Heart right ventricle (tissue), 16 donors: ENCODE results near the gene CTPS2. TPM values are rescaled to one million over a fixed set of nuclear protein-coding genes. Genes with fewer than 3 reads are reported as not detected.
"Not testable (repeated sequence)": the region's sequence is repeated elsewhere in the genome, so short reads cannot be mapped to it uniquely, and the experiment has no call there.

Experiments used
- ATAC-seq, 8 donors: fragments of 200-7000 bp; cut with Tn5 transposase; one replicate each; pipeline ENCODE4 v1.9.1; 2020; ENCODE audit warnings: mild to moderate bottlenecking in 8 of 8, moderate library complexity in 8 of 8, moderate number of reproducible peaks in 1 of 8
- DNase-seq, 2 donors: peaks; one replicate each; pipeline ENCODE4 v3.0.0-alpha.2; 2020
- H3K27ac ChIP-seq, 10 donors: fragments of 200-600 bp; sonication (generic) in 2 of 10; one replicate each; pipeline versions ENCODE4 v1.5.0 to v1.8.0; 2020 to 2022; ENCODE audit warnings: mild to moderate bottlenecking in 3 of 10
- H3K27me3 ChIP-seq, 7 donors: fragments of 200-600 bp; one replicate each; pipeline ENCODE4 v1.8.0; 2021 to 2022; ENCODE audit warnings: mild to moderate bottlenecking in 2 of 7
- H3K36me3 ChIP-seq, 9 donors: fragments of 200-600 bp; sonication (generic) in 1 of 9; one replicate each; pipeline versions ENCODE4 v1.5.0 to v1.8.0; 2020 to 2022; ENCODE audit warnings: mild to moderate bottlenecking in 2 of 9
- H3K4me1 ChIP-seq, 9 donors: fragments of 200-600 bp; sonication (generic) in 1 of 9; one replicate each; pipeline versions ENCODE4 v1.5.0 to v1.8.0; 2020 to 2022; ENCODE audit warnings: mild to moderate bottlenecking in 4 of 9
- H3K4me3 ChIP-seq, 10 donors: fragments of 200-600 bp; sonication (generic) in 2 of 10; one replicate each; pipeline versions ENCODE4 v1.5.0 to v1.8.0; 2020 to 2022; ENCODE audit warnings: mild to moderate bottlenecking in 7 of 10, moderate library complexity in 2 of 10
- H3K9me3 ChIP-seq, 11 donors: fragments of 200-600 bp in 10 of 11; sonication (generic) in 2 of 11; one replicate each; pipeline versions ENCODE4 v1.5.0 to v1.8.0; 2013 to 2022; ENCODE audit warnings: mild to moderate bottlenecking in 2 of 11, control low read depth in 1 of 11, moderate library complexity in 1 of 11
- CTCF ChIP-seq, 9 donors: fragments of 200-600 bp; sonication (generic) in 2 of 9; IDR thresholded peaks; one replicate each; pipeline versions ENCODE4 v1.5.0 to v1.8.0; 2021 to 2022; ENCODE audit warnings: antibody characterized with exemption in 9 of 9, mild to moderate bottlenecking in 5 of 9, moderate library complexity in 1 of 9
- WGBS, 2 donors: extraction: QIAGEN DNeasy Blood & Tissue Kit; methylation state at CpG; one replicate each; pipeline ENCODE4 v1.1.7; 2013; ENCODE audit warnings: inconsistent platforms in 1 of 2; 5-methylcytosine and 5-hydroxymethylcytosine counted together
- intact Hi-C, 10 donors: fragments of 100-400 bp; cut with DNase I; formaldehyde crosslinking; loops; one replicate each; pipeline versions ENCODE4 v1.11.1 to v1.14.2; 2022
- polyA plus RNA-seq, 2 donors: library from polyadenylated mRNA; stranded (reverse); fragments of 200-250 nt; gene quantifications; one replicate each; pipeline ENCODE4 v1.2.3, GENCODE V29; 2013
- total RNA-seq, 10 donors: library from RNA; stranded (reverse); fragmentation: NEBNext Ultra II Directional in 3 of 10; extraction: Animal tissue kit (Norgen Biotek cat#: 25700) in 3 of 10; gene quantifications; one replicate each; pipeline versions ENCODE4 v1.2.1 to v1.2.4, GENCODE V29; 2021 to 2023
- donor health status: Arrhythmogenic right ventricular cardiomyopathy.
- donor health status: ischemic (EF 13 %, LVEDD 7.1; RV severe dilation, severe dysfunction).
- donor health status: healthy with polysubstance abuse.
- donor health status: DM: no; HTN: yes; CAD: no.
- donor health status: DM: no; HTN: no; CAD: no.
- donor health status: ischemic (EF 25% LVEDD 6.9; RV normal size, moderate dysfunction).
- donor health status: ischemic (EF 25% LVEDD 5.7; RV mildly dilated, moderate dysfunction).
- donor health status: healthy.
- donor health status: DM: yes; HTN: yes; CAD: no.
- donor health status: Ischemic cardiomyopathy.
- donor health status: ischemic (EF 35%, LVEDD 5.7; RV mildly dilated, moderate dysfunction).
- donor health status: nonischemic (EF 11% LVEDD 7.7; RV severe dilation, severe dysfunction).
- donor health status: DM: yes; HTN: yes; CAD: no.
- donor health status: PGD.
- donor health status: ischemic (EF 29% LVEDD 5.4; RV normal size, mild dysfunction).
- donor health status: nonischemic (EF 23%, LVEDD 6.1; RV moderate dilation, normal function).

The CTPS2 gene
- total and polyA plus RNA-seq, 12 donors, result 2.7 to 15.8 (median 5.2) TPM

DNA sequence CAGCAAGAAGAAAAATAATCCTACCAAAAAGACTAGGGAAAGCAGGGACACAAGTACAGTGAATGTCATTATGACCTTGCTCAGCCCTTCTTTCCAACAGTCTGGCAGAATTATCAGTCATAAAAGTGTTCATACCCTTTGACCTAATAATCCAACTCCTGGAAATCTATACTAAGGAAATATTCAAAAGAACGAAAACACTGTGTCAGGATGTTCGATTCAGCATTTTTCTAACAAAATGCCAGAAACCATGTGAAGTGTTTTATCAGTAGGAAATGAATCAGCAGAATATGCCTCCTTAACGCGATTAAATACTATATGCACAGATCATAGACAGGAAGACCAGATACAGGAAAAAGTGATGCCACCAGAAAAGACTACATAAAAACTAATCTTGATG, 78.7 kb downstream of the CTPS2 start:
- DNase-seq (no peak), ATAC-seq (no peak)
- intact Hi-C loops, result no loop called here
- peaks cover 0 to 10% (median 0%) of the 10 kb centered on the region in 9 donors for H3K36me3 ChIP-seq
- H3K4me1 ChIP-seq, result peaks cover 0 to 3% (median 0%) of the 10 kb centered on the region in 9 donors
- H3K4me3 ChIP-seq, result no peak overlapping the region
- no peak overlapping the region for H3K27ac ChIP-seq
- no peaks in the 10 kb centered on the region for H3K9me3 ChIP-seq
- H3K27me3 ChIP-seq, result peaks cover 0 to 45% (median 0%) of the 10 kb centered on the region in 7 donors
- TF ChIP-seq CTCF (IDR thresholded peaks at IDR 0.05), result no peak
- WGBS, 2 donors, result 19 to 20% methylated on average over 4 of the region's 4 CpGs

DNA sequence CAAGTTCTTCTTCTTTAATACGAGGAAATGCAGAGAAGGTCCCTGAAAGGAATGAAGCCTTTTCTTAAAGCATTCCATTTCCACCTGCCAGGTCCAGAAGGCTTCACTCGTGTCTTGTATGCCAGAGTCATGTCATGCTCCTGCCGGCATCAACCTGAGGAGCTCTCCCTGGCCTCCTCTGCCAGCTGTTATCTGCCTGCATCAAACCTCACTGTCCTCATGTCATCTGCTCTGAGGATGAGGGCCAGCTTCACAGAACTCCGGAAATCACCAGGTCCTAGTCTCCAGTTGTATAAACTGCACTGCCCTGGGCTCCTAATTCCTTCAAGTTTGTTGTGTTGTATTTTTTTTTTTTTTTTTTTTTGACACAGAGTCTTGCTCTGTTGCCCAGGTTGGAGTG, 82.6 kb downstream of the CTPS2 start:
- Histone ChIP-seq H3K4me3 (no peak overlapping the region), H3K36me3 (no peaks in the 10 kb centered on the region), H3K9me3 (no peaks in the 10 kb centered on the region), H3K4me1 (peaks cover 0 to 3% (median 0%) of the 10 kb centered on the region in 9 donors), H3K27me3 (peaks cover 0 to 56% (median 0%) of the 10 kb centered on the region in 7 donors), H3K27ac (no peak overlapping the region)
- 59 to 61% methylated on average over 4 of the region's 4 CpGs for WGBS, 2 donors
- no peak for TF ChIP-seq CTCF (IDR thresholded peaks at IDR 0.05)
- no peak for DNase-seq
- ATAC-seq, result no peak
- intact Hi-C loops, result no loop called here

DNA sequence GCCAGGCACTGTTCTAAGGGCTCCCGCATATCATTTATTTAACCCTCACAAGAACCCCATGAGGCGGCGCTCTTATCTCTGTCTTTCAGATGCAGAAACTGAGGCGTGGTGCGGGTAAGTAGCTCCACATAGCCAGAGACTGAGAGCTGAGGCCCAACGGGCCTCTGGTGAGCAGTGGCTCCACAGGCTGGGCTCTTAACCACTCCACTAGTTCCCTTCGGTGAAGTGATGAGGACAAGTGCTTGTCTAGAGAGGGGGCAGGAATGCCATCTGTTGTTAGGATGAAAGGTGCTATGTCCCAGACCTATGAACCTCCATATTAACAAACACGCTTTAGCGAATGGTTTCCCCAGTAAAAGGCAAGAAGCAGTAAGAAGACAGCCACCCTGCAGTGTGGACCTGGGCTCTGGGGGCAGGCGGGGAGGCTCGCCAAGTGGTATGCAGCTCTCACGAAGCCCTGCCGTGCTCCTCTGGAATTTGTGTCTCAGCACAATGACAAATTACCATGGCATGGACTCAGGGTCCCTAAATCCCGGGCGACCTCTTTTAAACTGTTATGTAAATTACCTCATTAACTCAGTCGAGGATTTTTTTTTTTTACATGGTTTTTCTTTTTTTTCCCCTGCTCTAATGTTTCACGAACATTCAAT, 83.4 kb downstream of the CTPS2 start:
- ATAC-seq, result no peak

DNA sequence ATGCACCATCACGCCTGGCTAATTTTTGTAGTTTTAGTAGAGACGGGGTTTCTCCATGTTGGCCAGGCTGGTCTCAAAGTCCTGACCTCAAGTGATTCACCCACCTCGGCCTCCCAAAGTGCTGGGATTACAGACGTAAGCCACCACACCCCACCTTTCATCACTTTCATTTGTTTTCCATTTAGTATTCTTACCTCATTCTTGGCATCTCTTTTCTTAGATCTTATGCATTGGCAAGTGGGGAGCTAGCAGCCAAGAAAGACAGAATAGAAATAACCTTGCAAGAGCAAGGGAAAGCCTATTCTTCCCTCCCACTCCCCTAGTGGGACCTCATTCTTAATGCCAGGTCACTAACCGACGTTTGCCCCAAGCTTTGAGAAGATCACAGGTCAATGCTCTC, 84.0 kb downstream of the CTPS2 start:
- H3K4me3 ChIP-seq, H3K9me3 ChIP-seq, DNase-seq, H3K27ac ChIP-seq, H3K4me1 ChIP-seq, H3K36me3 ChIP-seq, intact Hi-C loops, ATAC-seq: not testable (repeated sequence)
- peaks cover 0 to 56% (median 0%) of the 10 kb centered on the region in 7 donors for H3K27me3 ChIP-seq
- 70 to 75% methylated on average over 6 of the region's 6 CpGs for WGBS, 2 donors

More for the DNA sequence above, 83.4 kb downstream of the CTPS2 start:
- TF ChIP-seq CTCF (IDR thresholded peaks at IDR 0.05), result no peak
- no peak for DNase-seq
- Histone ChIP-seq H3K27me3 (peaks cover 0 to 56% (median 0%) of the 10 kb centered on the region in 7 donors), H3K27ac (no peak overlapping the region), H3K4me1 (peaks cover 0 to 3% (median 0%) of the 10 kb centered on the region in 9 donors), H3K4me3 (no peak overlapping the region), H3K9me3 (no peaks in the 10 kb centered on the region), H3K36me3 (no peaks in the 10 kb centered on the region)
- intact Hi-C loops, result no loop called here
- 66 to 75% methylated on average over 17 of the region's 17 CpGs for WGBS, 2 donors

- no peak overlapping the region for H3K27ac ChIP-seq
- DNase-seq, result no peak
- no peak for TF ChIP-seq CTCF (IDR thresholded peaks at IDR 0.05)
- intact Hi-C loops, result no loop called here
- no peak overlapping the region for H3K4me3 ChIP-seq
- 97 to 100% methylated on average over 2 of the region's 2 CpGs for WGBS, 2 donors
- no peaks in the 10 kb centered on the region for H3K4me1 ChIP-seq
- peaks cover 0 to 19% (median 0%) of the 10 kb centered on the region in 7 donors for H3K27me3 ChIP-seq
- peaks cover 0 to 31% (median 0%) of the 10 kb centered on the region in 9 donors for H3K36me3 ChIP-seq
- H3K9me3 ChIP-seq, result no peaks in the 10 kb centered on the region
- no peak for ATAC-seq
Observed at GRCh38 chrX:16619024-16619423, 93.4 kb downstream of the CTPS2 start.
